Adrenal gland (tissue), 5 donors: Measurements from ENCODE around the gene MTUS2.

ENCODE experiments used
- POLR2A ChIP-seq, 2 donors: fragments of 450-650 bp; IDR thresholded peaks; one replicate each; pipeline ENCODE4 v1.6.1; 2017; ENCODE audit warnings: antibody characterized with exemption in 2 of 2, mild to moderate bottlenecking in 2 of 2, moderate library complexity in 1 of 2
- TF ChIP-seq, protein P1 (sequence below), 6 experiments: fragments of 450-650 bp in 4 of 6; fragments of 200-600 bp in 2 of 6; sonication (generic) in 1 of 6; IDR thresholded peaks; 1 replicate in 5 of 6; 2 replicates in 1 of 6; pipeline versions ENCODE4 v1.5.1 to v1.8.0; 2016 to 2021; ENCODE audit warnings: antibody characterized with exemption in 6 of 6, mild to moderate bottlenecking in 2 of 6, moderate library complexity in 1 of 6
- donor health status: DM: no; HTN: no; CAD: no.

DNA sequence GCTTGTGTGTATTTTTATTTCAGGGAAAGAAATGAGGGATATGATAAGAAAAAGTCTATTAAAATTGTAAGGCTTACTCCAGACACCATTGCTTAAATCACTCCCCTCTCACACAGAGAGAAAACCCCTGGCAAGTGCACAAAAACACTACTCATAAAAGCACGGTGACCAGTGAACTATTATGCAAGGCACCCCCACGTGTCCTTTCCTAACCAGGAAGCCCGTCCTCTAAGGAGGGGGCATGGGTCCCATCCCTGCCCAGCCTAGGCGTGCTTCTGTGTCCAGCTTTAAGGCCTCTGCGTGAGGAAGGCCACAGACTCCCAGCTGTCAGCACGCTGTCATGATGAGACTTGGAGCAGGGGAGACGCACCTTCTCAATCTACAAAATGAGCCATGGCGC lies 691.8 kb downstream of the MTUS2 start:
- TF ChIP-seq POLR2A (IDR thresholded peaks at IDR 0.05) = no peak
- TF ChIP-seq, protein P1, sequence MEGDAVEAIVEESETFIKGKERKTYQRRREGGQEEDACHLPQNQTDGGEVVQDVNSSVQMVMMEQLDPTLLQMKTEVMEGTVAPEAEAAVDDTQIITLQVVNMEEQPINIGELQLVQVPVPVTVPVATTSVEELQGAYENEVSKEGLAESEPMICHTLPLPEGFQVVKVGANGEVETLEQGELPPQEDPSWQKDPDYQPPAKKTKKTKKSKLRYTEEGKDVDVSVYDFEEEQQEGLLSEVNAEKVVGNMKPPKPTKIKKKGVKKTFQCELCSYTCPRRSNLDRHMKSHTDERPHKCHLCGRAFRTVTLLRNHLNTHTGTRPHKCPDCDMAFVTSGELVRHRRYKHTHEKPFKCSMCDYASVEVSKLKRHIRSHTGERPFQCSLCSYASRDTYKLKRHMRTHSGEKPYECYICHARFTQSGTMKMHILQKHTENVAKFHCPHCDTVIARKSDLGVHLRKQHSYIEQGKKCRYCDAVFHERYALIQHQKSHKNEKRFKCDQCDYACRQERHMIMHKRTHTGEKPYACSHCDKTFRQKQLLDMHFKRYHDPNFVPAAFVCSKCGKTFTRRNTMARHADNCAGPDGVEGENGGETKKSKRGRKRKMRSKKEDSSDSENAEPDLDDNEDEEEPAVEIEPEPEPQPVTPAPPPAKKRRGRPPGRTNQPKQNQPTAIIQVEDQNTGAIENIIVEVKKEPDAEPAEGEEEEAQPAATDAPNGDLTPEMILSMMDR (IDR thresholded peaks at IDR 0.05) = no peak
